ENCODE data around the gene KIF16B. TPM values are rescaled to one million over a fixed set of nuclear protein-coding genes. Genes with fewer than 3 reads are reported as not detected.

Gene KIF16B
- total and polyA plus RNA-seq, 2 of the 13 experiments (the other 11 are each of a cell fraction or from before 2014, with no cell fraction given) = 6.9 to 18.0 TPM

GRCh38 chr20:16528078-16528477, 45.2 kb downstream of the KIF16B start (continued):
- TF ChIP-seq ZNF547 (CRISPR knock-in tag; IDR thresholded peaks at IDR 0.05) = no peak
- 0 out of 2 replicates have a peak, but pooled peaks have one; percentile 27 for TF ChIP-seq ZNF609 (CRISPR knock-in tag; IDR thresholded peaks at IDR 0.05; ENCODE audit: borderline replicate concordance)
- TF ChIP-seq ZNF12 (CRISPR knock-in tag; IDR thresholded peaks at IDR 0.05) = 0 out of 2 replicates have a peak, but pooled peaks have one; percentile 45
- TF ChIP-seq DRAP1 (CRISPR knock-in tag; IDR thresholded peaks at IDR 0.05) = no peak; the same call in 1 of the 2 replicates
- peak; percentile 22 for TF ChIP-seq XRCC5 (optimal IDR thresholded peaks at IDR 0.05; ENCODE audit: low read length)
- no peak for TF ChIP-seq RNF219 (CRISPR knock-in tag; IDR thresholded peaks at IDR 0.05)
- no peak for TF ChIP-seq SALL2 (CRISPR knock-in tag; IDR thresholded peaks at IDR 0.05)
- TF ChIP-seq SAFB2 (CRISPR knock-in tag; IDR thresholded peaks at IDR 0.05; ENCODE audit: borderline replicate concordance, low read depth) = no peak
- no peak for TF ChIP-seq RBM39 (IDR thresholded peaks at IDR 0.05; ENCODE audit: low read depth, low read length, poor library complexity, severe bottlenecking)
- 0 out of 2 replicates have a peak, but pooled peaks have one; percentile 32 for TF ChIP-seq ZNF800 (CRISPR knock-in tag; IDR thresholded peaks at IDR 0.05)
- no peak for TF ChIP-seq PHF21A (CRISPR knock-in tag; IDR thresholded peaks at IDR 0.05)
- TF ChIP-seq ATF3 (CRISPR knock-in tag; IDR thresholded peaks at IDR 0.05) = peak; percentile 52; the same call in 1 of the 2 replicates
- no peak for TF ChIP-seq NFYC (CRISPR knock-in tag; IDR thresholded peaks at IDR 0.05)
- TF ChIP-seq ZNF367 (CRISPR knock-in tag; IDR thresholded peaks at IDR 0.05; ENCODE audit: borderline replicate concordance) = no peak
- peak; percentile 47; the same call in 1 of the 2 replicates for TF ChIP-seq TBX2 (CRISPR knock-in tag; IDR thresholded peaks at IDR 0.05; ENCODE audit: borderline replicate concordance)
- TF ChIP-seq GATAD2A (CRISPR knock-in tag; IDR thresholded peaks at IDR 0.05) = 0 out of 2 replicates have a peak, but pooled peaks have one; percentile 19
- TF ChIP-seq ELF3 (CRISPR knock-in tag; IDR thresholded peaks at IDR 0.05) = peak; percentile 58; the same call in 1 of the 2 replicates
- no peak for TF ChIP-seq FOXP1 (IDR thresholded peaks at IDR 0.05)
- peak; percentile 53; the same call in 1 of the 2 replicates for TF ChIP-seq FOXP1 (CRISPR knock-in tag; IDR thresholded peaks at IDR 0.05)
- no peak for TF ChIP-seq TBL1XR1 (IDR thresholded peaks at IDR 0.05; ENCODE audit: borderline replicate concordance, low read length, partially characterized antibody)
- peak; percentile 78 for TF ChIP-seq ZNF644 (CRISPR knock-in tag; IDR thresholded peaks at IDR 0.05; ENCODE audit: low read depth)
- TF ChIP-seq ELF4 (CRISPR knock-in tag; IDR thresholded peaks at IDR 0.05; ENCODE audit: borderline replicate concordance) = no peak
- no peak for TF ChIP-seq IKZF1 (IDR thresholded peaks at IDR 0.05)
